ENCODE results near the gene TMC7.

The TMC7 gene

DNA sequence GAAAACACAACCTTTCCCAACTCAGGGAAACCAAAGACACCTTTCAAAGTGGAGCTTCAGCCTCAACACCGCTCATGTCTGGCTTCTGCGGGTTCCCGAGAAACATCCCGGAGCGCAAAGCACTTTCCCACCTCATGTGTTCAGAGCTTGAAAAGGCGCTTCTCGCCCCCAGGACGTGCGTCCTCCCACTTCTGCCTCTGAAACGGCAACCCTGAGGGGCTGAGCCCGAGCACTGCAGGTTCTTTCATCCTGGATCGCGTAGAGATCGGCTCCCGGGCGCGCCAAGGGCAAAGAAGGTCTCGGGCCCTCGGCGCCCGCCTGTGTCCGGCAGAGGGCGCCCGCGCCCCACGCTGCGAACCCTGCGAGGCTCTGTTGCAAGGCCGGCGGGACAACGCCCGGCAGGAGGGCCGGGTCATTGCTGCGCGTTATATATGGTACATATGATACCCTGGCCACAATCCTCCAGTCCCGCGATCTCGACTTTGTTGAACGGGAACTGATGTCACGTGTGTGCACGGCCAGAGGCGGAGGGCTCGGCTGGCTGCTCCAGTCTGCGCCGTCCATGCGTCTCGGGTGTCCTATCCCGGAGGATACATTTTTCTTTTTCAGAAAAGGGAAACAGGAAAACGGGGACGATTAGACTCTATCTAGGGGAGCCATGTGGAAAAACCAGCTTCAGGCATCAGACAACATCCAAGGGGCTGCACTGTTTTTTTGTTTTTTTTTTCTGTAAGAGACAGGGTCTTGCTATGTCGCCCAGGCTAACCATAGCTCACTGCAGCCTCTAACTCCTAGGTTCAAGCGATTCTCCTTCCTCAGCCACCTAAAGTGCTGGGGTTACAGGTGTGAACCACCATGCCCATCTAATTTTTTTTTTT is 102.8 kb downstream of the TMC7 start:
- DNase-seq (ENCODE audit: low read depth in 4 of 4, low spot score in 1 of 4): peak; percentile 45 to 73 (median 64)

DNA sequence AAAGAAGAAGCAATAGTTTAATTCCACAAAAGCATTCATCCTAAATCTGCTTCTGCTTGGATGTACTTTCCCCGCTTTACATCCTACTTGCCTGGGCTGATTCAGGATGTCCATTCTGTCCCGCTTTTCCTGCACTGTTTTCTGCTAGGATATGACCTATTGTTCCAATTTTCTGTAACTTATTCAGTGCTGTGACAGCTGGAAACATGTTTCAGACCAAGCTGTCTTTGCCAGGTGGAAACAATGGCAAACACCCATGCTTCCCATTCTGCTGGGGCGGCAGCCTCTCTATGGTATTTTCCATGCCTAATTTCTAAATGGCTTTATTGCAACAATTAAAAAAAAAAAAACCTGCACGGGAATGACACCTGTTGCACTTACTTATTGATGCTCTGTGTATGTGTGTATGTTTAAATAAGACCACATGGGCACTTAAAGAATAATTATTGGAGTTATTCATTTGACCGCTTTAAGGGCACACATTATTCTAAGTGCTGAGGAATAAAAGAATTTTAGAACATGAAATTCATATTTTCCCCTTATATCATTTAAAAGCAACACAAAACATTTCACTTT is 104.7 kb downstream of the TMC7 start:
- no peak for DNase-seq (ENCODE audit: low read depth in 4 of 4, low spot score in 1 of 4)

DNA sequence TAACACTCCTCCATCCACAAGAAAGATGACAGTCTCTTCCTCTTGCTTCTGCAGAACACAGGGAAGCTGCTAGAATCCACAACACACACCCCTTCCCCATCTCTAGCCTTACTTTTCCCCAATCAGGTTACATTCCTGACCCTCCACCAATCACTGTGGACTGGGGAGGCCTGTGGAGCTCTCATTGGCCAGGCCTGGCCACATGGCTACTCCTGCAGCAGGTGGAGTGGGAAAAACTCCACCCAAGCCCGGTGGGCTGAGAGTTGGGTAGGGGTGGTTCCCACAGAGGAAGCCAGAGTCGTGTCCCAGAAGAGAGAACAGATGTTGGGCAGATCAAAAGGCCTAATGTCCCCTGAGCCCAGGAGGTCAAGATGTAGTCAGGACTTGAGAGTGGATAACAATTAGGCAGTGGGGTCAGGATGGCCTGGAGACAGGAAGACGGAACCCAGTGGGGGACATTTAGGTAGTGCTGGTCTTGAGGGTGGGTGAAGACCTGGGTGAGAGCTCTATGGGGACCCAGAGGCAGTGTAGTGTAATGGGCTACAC is 105.7 kb downstream of the TMC7 start:
- DNase-seq (ENCODE audit: low read depth in 4 of 4, low spot score in 1 of 4): no peak

DNA sequence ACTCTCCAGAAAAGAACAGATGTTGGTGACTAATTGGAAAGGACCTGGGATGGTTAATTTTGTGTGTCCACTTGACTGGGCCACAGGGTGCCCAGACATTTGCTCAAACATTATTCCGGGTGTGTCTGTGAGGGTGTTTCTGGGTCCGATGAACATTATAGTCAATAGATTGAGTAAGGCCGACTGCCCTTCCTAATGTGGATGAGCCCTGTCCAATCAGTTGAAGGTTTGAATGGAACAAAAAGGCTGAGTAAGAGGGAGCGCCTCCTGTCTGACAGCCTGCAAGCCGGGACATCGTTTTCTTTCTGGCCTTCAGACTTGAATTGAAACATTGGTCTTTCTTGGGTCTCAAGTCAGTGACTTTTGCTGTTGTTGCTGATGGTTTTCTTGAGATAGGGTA is 107.2 kb downstream of the TMC7 start:
- no peak for DNase-seq (ENCODE audit: low read depth in 4 of 4, low spot score in 1 of 4)

DNA sequence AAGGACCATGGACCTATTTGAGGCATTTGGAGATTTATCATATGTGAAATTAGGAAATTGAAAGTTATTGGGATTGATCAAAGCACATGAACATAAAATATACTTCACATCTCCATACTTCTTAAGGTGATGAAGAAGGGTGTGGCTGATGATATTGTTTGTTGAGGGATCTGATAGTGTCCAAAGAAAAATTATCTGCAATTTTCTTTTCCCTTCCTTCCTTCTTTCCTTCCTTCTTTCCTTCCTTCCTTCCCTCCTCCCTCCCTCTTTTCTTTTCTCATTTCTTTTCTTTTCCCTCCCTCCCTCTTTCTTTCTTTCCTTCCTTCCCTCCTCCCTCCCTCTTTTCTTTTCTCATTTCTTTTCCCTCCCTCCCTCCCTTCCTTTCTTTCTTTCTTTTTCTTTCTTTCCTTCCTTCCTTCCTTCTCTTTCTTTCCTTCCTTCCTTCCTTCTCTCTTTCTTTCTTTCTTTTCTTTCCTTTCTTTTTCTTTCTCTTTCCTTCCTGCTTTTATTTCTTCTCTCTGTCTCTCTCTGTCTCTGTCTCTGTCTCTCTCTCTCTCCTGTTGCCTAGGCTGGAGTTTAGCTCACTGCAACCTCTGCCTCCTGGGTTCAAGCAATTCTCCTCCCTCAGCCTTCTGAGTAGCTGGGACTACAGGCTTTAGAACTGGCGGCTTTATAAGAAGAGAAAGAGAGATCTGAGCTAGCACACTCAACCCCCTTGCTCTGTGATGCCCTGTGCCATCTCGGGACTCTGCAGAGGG is 109.1 kb downstream of the TMC7 start:
- no peak for DNase-seq (ENCODE audit: low read depth in 4 of 4, low spot score in 1 of 4)

DNA sequence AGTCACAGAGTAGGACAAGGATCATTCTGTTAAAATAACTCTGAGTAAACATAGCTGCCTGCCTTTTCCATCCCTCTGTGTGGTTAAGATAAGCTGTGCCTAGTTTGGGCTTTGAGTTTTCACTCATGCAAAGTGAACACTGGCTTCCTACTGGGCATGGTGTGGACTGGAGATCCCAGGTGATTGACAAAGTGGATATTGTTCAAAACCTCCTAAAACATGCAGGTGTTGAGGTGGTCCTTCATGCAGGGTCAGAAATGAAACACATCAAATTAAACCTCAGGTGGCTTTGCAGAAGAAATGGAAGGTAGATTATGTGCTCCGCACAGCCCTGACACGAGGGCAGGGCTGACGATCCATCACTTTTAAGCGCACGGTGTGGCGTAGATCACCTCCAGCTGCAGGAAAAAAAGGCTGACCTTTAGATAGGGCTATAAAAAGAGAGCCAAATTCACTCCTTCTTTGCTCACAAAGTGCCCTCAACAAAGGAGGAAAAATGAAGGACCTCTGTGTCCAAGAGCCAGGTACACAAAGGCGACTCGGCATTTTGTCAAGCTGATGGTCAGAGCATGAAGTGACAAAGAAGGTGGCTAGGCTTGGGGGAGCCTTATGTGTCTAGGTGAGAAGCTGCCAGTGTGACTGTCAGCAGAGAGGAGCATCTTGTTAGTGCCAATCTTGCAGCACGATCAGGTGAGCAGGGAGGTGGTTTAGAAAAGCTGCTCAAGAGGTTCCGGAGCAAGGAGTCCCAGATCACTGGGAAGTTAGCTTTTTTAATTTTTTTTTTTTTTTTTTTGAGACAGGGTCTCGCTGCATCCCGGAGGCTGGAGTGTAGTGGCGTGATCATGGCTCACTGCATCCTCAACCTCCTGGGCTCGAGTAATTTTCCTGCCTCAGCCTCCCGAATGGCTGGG is 110.2 kb downstream of the TMC7 start:
- DNase-seq (ENCODE audit: low read depth in 4 of 4, low spot score in 1 of 4): no peak

DNA sequence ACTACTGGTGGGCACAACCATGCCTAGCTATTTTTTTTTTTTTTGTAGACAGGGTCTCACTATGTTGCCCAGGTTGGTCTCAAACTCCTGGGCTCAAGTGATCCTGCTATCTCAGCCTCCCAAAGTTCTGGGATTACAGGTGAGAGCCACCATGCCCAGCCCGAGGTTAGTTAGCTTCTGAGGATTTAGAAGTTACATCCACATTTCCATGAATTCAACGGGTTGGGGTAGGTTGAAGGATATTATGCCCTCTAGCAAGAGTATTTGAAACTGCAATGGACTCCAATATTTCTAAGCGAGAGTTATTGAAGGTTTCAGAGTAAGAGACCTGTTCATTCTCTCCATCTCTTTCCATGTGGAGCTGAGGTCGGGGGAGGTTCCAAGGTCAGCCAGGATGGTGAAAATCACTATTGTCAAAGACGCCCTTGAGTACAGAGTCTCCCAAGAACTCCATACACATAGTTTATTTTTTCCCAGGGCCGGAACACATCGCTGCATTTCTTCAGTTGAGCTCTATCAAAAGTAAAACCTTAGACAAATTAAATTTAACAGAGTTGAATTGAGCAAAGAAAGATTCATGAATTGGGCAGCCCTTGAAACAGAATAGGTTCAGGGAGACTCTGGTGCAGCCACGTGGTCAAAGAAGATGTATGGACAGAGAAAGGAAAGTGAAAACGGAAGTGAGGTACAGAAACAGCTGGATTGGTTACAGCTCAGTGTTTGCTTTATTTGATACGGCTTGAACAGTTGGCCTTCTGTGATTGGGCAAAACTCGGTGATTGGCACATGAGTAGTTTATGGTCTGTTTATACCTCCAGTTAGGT is 111.0 kb downstream of the TMC7 start:
- DNase-seq (ENCODE audit: low read depth in 4 of 4, low spot score in 1 of 4): no peak

DNA sequence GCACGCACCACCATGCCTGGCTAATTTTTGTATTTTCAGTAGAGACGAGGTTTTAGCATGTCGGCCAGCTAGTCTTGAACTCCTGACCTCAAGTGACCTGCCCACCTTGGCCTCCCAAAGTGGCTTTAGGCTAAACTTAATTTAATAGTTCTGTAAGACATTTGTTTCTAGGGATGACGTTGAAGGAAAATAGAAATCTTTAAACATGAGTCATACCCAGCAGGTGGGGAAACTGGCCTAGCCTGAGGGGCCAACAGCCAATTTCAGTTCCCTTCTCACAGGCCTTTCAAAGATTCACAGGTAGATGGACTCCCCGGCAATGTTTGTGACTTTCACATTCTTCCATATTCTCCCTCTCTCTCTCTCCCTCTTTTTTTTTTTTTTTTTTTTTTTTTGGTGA is 111.9 kb downstream of the TMC7 start:
- no peak for DNase-seq (ENCODE audit: low read depth in 4 of 4, low spot score in 1 of 4)

DNA sequence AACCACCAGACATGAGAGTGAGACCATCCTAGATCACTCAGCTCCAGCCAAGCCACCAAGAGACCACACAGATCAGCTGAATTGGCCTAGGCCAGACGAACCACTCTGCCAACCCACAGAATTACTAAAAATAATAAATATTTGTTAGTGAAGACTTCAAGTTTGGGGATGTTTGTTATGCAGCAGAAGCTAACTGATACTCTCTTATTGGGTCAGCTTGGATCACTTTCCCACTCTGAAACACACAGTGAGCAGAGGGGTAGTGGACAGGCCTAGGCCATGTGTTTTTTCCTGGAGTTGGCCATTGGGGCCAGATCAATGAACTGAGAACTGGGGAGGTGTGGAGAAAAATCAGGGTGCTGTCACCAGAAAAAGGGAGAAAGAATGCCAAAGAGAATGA is 114.4 kb downstream of the TMC7 start:
- DNase-seq (ENCODE audit: low read depth in 4 of 4, low spot score in 1 of 4): no peak

DNA sequence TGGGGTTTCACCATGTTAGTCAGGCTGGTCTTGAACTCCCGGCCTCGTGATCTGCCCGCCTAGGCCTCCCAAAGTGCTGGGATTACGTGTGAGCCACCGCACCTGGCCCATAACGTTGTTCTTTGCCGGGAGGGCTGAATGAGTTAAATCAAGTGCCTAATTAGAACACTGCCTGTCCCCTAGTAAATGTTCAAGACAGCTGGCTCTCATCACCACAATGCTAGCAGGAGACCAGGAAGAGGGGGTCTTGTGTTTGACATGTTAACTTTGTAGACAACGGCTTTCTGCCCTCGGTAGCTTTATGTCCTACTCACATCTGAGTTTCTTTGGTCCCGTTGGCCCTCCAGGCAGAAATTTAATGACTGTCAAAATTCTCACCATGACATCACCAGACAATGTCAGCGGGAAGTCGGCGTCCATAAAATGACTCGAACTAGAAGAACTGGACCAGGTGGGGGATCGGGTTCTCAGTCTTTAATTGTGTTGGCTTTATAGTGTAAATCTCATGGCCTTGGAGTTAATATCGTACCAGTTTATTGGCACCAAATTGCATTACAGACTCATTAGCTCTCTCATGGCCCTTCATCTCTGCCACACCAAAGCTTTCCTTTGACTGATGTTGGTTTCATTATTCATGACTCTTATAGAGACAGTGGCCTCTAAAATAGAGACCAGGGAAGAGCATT is 118.6 kb downstream of the TMC7 start:
- no peak for DNase-seq (ENCODE audit: low read depth in 4 of 4, low spot score in 1 of 4)

DNA sequence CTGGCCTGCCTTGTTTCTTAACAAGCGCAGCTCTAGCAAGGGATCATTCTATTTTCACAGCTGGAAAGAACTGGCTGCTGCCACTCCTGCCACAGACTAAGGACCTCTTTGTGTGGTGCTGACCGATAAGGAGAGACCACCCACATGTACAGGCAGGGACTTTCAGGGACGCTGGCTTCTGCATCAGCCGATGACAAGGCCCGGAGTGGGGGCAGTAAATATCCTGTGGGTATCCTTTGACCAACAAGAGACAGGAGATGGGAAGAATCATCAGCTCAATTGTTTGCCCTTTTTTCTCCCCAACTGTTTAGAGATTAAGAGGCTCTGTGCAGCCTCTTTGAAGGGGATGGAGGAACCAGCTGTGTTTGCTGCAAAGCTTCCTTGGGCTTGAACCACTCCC is 120.9 kb downstream of the TMC7 start:
- DNase-seq (ENCODE audit: low read depth in 4 of 4, low spot score in 1 of 4): no peak

DNA sequence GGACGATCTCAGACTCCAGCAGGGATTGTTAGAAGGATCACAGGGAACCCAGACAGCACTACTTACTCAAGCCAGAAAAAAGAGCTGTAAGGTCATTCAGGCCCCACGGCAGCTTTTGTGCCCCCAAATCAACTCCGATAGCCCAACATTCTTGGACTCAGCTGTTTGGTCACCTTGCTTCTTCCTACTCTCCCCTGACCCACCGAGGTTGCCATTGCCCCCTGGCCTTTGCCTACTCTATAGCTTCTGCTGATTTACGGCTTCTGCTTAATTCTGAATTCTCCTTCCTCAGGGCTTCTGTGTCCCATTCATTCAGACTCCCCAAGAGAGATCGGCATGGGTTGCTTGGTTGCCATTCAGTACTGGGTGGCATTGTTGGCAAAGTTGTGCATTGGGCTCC is 121.4 kb downstream of the TMC7 start:
- no peak for DNase-seq (ENCODE audit: low read depth in 4 of 4, low spot score in 1 of 4)

DNA sequence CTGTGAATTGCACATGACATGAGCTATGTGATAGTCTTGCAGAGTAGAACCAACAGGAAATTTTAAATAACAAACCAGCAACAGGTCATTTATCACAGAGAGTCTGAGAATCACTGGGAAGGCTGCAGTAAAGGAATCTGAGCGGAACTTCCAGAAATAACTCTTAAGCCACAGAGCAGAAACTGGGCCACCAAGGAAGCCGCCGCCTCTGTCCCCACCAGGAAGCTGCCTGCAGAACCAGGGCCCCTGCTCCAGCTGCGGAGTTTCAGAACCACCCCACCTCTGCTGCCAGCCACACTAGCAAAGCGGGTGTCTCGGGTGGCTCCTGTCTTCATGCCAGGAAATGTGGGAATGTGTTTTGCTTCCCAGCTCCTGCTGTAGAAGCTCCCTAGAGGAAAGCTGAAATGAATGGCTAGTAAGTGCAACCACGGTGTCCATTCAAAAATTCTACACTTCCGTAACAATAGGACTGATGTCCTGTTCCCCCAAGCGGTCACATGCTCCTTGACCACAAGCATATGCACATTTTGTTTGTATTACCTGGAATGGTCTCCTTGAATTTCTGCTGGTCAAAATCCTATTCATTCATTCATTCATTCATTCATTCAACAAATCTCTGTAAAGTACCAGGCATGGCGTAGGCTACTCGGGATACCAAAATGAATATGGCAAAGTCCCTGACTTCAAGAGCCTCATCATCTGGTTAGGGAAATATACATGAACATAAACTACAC is 122.3 kb downstream of the TMC7 start:
- DNase-seq (ENCODE audit: low read depth in 4 of 4, low spot score in 1 of 4): no peak

DNA sequence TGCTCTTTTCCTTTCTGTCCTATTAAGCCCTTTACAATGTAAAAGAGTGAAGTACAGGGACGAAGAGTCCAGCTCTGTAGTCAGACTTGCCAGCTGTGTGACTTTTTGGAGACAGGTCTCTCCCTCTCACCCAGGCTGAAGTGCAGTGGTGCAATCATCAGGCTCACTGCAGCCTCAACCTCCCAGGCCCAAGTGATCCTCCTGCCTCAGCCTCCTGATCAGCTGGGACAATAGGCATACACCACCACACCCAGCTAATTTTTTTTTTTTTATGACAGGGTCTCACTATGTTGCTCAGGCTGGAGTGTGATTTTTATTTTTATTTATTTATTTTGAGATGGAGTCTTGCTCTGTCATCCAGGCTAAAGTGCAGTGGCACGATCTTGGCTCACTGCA is 122.9 kb downstream of the TMC7 start:
- no peak for DNase-seq (ENCODE audit: low read depth in 4 of 4, low spot score in 1 of 4)

DNA sequence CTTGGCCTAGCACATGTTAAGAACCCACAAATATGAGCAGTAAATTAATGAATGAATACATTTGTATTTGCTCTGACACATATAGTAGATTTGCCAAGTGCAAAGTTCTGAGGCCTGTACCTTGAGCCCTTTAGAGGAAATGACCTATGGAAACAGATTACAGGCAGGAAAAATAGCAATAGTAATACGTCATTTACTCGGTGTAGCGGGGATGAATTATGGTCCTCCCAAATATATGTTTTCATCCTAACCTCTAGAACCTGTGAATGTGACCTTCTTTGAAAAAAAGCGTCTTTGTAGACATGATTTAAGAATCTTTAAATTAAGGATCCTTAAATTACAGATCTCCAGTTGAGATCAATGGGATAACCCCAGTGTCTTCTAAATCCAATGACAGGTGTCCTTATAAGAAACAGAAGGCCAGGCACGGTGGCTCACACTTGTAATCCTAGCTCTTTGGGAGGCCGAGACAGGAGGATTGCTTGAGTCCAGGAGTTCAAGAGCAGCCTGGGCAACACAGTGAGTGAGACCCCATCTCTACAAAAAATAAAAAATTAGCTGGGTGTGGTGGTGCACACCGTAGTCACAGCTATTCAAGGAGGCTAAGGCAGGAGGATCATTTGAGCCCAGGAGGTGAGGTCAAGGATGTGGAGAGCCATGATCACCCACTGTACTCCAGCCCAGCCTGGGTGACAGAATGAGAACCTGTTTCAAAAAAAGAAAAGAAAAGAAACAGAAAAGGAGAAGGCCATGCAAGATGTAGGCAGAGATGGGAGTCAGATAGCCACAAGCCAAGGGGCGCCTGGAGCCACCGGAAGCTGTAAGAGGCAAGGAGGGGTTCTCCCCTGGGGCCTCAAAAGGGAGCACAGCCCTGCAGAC is 124.9 kb downstream of the TMC7 start:
- DNase-seq (ENCODE audit: low read depth in 4 of 4, low spot score in 1 of 4): no peak

DNA sequence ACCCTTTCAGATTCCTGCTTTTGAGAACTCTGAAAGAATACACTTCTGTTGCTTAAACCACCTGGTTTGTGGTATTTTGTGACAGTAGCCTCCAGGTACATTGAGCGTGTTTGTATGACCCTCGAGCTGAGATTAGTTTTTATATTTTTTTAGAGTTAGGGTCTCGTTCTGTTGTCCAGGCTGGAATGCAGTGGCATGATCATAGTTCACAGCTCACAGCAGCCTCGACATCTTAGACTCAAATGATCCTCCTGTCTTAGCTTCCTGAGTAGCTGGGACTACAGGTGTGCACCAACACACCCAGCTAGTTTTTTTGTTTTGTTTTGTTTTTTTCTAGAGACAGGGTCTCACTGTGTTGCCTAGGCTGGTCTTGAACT is 125.5 kb downstream of the TMC7 start:
- DNase-seq (ENCODE audit: low read depth in 4 of 4, low spot score in 1 of 4): no peak

DNA sequence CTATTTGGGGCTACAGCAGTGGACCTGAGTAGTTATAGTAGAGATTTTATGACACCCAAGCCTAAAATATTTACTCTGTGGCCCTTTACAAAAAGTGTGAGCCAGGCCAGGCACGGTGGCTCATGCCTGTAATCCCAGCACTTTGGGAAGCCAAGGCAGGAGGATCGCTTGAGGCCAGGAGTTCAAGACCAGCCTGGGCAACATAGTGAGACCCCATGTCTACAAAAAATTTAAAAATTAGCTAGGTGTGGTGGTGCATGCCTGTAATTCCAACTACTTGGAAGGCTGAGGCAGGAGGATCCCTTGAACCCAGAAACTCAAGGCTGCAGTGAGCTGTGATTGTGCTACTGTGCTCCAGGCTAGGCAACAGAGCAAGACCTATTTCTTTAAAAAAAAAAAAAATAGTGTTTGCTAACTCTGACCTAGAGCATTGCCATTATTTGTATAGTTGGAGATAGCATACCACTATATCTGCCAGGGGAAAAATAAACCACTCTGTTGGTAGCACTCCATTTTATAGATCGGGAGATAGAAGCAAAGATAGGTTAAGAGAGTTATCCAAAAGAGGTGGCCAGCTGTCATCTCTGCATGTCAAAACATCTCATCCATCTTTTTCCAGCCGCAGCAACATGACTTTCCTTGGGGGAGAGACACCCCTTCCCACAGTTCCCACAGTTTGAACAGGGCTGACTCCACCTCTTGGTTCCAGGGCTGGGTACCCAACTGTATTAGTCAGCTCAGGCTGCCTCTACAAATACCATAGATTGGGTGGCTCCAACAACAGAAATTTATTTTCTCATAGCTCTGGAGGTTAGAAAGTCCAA is 127.0 kb downstream of the TMC7 start:
- DNase-seq (ENCODE audit: low read depth in 4 of 4, low spot score in 1 of 4): no peak
